SU-DHL-6 (cell line): ENCODE results near the gene DUSP5.

Source experiments
- EZH2phosphoT487 ChIP-seq: fragments of 200-600 bp; sonication (generic), shearing (Covaris generic); conservative IDR thresholded peaks from 2 replicates; pipeline ENCODE4 v1.6.1; 2018; ENCODE audit warnings: mild to moderate bottlenecking, antibody characterized with exemption, low read length, moderate library complexity, mixed read lengths
- TF ChIP-seq, protein P1 (sequence below): fragments of 200-600 bp; sonication (generic); IDR thresholded peaks from one replicate; pipeline ENCODE4 v1.5.1; 2017; ENCODE audit warnings: antibody characterized with exemption, mild to moderate bottlenecking, low read length, moderate library complexity; ENCODE audit not compliant: insufficient read depth, poor library complexity, severe bottlenecking

DNA sequence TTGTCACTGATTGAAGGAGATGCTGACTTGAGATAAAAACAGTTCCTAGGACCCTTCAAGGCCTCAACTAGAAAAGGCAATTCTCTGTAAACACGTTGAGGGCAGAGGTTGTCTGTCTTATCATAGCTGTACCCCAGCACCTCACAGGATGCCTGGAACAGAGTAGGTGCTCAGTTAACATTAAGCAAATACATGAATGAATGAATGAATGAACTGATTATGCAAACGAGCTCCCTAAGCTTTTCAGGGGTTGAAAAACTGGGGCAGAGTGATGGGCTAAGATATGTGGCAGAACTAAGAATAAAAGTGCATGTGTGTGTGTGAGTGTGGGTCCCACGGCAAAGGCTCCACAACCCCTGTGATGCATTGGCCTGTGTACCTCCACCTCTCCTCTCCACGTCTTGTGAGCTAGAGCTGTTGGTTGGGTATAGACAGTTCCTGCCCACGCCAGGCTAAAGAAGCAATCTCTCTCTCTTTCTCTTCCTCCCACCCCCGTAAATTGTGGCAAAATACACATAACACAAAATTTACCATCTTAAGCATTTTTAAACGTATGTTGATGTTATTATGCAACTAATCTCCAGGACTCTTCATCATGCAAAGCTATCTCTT, 48.9 kb downstream of the DUSP5 start:
- TF ChIP-seq, protein P1, sequence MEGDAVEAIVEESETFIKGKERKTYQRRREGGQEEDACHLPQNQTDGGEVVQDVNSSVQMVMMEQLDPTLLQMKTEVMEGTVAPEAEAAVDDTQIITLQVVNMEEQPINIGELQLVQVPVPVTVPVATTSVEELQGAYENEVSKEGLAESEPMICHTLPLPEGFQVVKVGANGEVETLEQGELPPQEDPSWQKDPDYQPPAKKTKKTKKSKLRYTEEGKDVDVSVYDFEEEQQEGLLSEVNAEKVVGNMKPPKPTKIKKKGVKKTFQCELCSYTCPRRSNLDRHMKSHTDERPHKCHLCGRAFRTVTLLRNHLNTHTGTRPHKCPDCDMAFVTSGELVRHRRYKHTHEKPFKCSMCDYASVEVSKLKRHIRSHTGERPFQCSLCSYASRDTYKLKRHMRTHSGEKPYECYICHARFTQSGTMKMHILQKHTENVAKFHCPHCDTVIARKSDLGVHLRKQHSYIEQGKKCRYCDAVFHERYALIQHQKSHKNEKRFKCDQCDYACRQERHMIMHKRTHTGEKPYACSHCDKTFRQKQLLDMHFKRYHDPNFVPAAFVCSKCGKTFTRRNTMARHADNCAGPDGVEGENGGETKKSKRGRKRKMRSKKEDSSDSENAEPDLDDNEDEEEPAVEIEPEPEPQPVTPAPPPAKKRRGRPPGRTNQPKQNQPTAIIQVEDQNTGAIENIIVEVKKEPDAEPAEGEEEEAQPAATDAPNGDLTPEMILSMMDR: no peak
- no peak for TF ChIP-seq EZH2phosphoT487
